Measurements from ENCODE around the gene OR2AG1.

DNA sequence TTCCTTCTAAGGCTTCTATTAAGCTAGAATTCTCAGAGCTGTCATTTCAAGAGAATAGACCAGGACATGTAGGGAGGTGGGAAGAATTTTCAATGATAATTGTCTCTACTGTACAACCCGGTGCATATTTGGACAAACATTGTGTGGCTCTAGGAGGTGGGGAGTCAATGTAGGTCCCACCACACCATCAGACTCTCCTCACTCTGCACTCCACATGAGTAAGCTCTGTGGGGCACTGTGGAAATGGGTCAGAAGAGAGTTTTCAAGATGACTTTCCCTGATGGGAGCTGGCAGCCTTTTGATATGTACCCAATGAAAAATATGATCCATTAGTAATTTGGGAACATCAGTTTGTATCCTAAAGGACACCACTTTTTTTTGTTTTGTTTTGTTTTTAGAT is 44.2 kb upstream of the OR2AG1 start:
- TF ChIP-seq, protein P1, sequence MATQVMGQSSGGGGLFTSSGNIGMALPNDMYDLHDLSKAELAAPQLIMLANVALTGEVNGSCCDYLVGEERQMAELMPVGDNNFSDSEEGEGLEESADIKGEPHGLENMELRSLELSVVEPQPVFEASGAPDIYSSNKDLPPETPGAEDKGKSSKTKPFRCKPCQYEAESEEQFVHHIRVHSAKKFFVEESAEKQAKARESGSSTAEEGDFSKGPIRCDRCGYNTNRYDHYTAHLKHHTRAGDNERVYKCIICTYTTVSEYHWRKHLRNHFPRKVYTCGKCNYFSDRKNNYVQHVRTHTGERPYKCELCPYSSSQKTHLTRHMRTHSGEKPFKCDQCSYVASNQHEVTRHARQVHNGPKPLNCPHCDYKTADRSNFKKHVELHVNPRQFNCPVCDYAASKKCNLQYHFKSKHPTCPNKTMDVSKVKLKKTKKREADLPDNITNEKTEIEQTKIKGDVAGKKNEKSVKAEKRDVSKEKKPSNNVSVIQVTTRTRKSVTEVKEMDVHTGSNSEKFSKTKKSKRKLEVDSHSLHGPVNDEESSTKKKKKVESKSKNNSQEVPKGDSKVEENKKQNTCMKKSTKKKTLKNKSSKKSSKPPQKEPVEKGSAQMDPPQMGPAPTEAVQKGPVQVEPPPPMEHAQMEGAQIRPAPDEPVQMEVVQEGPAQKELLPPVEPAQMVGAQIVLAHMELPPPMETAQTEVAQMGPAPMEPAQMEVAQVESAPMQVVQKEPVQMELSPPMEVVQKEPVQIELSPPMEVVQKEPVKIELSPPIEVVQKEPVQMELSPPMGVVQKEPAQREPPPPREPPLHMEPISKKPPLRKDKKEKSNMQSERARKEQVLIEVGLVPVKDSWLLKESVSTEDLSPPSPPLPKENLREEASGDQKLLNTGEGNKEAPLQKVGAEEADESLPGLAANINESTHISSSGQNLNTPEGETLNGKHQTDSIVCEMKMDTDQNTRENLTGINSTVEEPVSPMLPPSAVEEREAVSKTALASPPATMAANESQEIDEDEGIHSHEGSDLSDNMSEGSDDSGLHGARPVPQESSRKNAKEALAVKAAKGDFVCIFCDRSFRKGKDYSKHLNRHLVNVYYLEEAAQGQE (IDR thresholded peaks at IDR 0.05; ENCODE audit: insufficient read depth in 1 of 2, low read depth in 2 of 2, low read length in 2 of 2): no peak
- TF ChIP-seq POLR2AphosphoS5 (IDR thresholded peaks at IDR 0.05; ENCODE audit: low read depth, low read length): no peak
- no peak for TF ChIP-seq TAF1 (IDR thresholded peaks at IDR 0.05; ENCODE audit: borderline replicate concordance, insufficient read depth, low read length)
